Measurements from ENCODE around the gene KIRREL3.

The KIRREL3 gene

DNA sequence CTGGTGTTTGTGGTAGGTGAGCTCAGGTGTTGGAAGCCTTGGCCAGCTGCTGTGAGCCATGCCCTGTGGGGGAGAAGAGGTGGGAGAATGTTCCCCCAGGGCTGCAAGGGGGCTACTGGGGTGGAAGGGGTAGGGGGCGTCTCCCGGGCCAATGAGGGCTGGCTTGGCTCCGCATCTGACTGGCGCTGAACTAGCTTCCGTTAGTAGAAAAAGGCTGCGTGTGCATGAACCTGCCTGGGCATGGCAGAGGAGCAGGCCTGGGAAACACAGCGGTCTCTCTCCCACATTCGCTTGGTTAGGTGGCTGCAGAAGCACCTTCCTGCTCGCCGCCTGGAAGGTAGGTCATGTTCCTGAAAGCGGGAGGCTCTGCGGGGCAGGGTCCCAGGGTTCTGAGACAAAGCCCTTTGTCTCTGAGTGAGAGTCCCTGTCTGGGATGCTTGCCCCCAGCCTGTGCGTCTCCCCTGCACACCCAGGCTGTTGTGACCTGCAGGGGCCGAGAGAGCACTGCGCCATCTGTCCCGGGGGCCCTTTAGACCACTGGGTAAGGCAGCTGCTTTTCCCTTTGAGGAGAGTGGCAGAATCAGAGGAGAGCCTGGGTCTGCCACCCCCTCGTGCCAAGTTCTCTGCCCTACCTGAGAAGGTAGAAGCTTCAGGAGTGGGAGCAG lies 466.3 kb downstream of the KIRREL3 start:
- Histone ChIP-seq H3F3A (ENCODE audit: insufficient read depth) (no peaks in the 10 kb centered on the region), H3K27me3 (ENCODE audit: low read length) (no peaks in the 10 kb centered on the region), H4K20me1 (ENCODE audit: low read depth, low read length) (no peaks in the 10 kb centered on the region), H3K9ac (ENCODE audit: low read length) (no peak overlapping the region), H2AFZ (ENCODE audit: low read depth, low read length, severe bottlenecking) (no peak overlapping the region), H3K9me2 (replicated peaks; ENCODE audit: insufficient read depth, low read length) (no peaks in the 10 kb centered on the region), H3K4me2 (ENCODE audit: low read depth, low read length, poor library complexity, severe bottlenecking) (no peak overlapping the region), H3K9me3 (ENCODE audit: insufficient read depth, low read length) (no peaks in the 10 kb centered on the region), H3K27ac (ENCODE audit: low read depth, low read length) (no peak overlapping the region), H3K36me3 (ENCODE audit: low read length) (no peaks in the 10 kb centered on the region), H3K79me2 (ENCODE audit: insufficient read depth, low read length) (no peaks in the 10 kb centered on the region), H3K4me3 (ENCODE audit: insufficient read depth, low read length, poor library complexity, severe bottlenecking) (no peak overlapping the region)
- TF ChIP-seq, protein P1, sequence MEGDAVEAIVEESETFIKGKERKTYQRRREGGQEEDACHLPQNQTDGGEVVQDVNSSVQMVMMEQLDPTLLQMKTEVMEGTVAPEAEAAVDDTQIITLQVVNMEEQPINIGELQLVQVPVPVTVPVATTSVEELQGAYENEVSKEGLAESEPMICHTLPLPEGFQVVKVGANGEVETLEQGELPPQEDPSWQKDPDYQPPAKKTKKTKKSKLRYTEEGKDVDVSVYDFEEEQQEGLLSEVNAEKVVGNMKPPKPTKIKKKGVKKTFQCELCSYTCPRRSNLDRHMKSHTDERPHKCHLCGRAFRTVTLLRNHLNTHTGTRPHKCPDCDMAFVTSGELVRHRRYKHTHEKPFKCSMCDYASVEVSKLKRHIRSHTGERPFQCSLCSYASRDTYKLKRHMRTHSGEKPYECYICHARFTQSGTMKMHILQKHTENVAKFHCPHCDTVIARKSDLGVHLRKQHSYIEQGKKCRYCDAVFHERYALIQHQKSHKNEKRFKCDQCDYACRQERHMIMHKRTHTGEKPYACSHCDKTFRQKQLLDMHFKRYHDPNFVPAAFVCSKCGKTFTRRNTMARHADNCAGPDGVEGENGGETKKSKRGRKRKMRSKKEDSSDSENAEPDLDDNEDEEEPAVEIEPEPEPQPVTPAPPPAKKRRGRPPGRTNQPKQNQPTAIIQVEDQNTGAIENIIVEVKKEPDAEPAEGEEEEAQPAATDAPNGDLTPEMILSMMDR (IDR thresholded peaks at IDR 0.05; ENCODE audit: insufficient read depth, low read length, poor library complexity, severe bottlenecking) = no peak
- TF ChIP-seq EZH2phosphoT487 (conservative IDR thresholded peaks at IDR 0.05; ENCODE audit: low read length) = no peak

GRCh38 chr11:126533560-126533959 lies 467.0 kb downstream of the KIRREL3 start:
- Histone ChIP-seq H3K4me2 (ENCODE audit: low read depth, low read length, poor library complexity, severe bottlenecking) (no peak overlapping the region), H3K27me3 (ENCODE audit: low read length) (no peaks in the 10 kb centered on the region), H3K9me2 (replicated peaks; ENCODE audit: insufficient read depth, low read length) (no peaks in the 10 kb centered on the region), H3K79me2 (ENCODE audit: insufficient read depth, low read length) (no peaks in the 10 kb centered on the region), H3K27ac (ENCODE audit: low read depth, low read length) (no peak overlapping the region), H3K9me3 (ENCODE audit: insufficient read depth, low read length) (no peaks in the 10 kb centered on the region), H3K36me3 (ENCODE audit: low read length) (no peaks in the 10 kb centered on the region), H4K20me1 (ENCODE audit: low read depth, low read length) (no peaks in the 10 kb centered on the region), H2AFZ (ENCODE audit: low read depth, low read length, severe bottlenecking) (no peak overlapping the region), H3K9ac (ENCODE audit: low read length) (no peak overlapping the region), H3F3A (ENCODE audit: insufficient read depth) (no peaks in the 10 kb centered on the region), H3K4me3 (ENCODE audit: insufficient read depth, low read length, poor library complexity, severe bottlenecking) (no peak overlapping the region)
- TF ChIP-seq, protein P1 (IDR thresholded peaks at IDR 0.05; ENCODE audit: insufficient read depth, low read length, poor library complexity, severe bottlenecking) = no peak
- no peak for TF ChIP-seq EZH2phosphoT487 (conservative IDR thresholded peaks at IDR 0.05; ENCODE audit: low read length)

DNA sequence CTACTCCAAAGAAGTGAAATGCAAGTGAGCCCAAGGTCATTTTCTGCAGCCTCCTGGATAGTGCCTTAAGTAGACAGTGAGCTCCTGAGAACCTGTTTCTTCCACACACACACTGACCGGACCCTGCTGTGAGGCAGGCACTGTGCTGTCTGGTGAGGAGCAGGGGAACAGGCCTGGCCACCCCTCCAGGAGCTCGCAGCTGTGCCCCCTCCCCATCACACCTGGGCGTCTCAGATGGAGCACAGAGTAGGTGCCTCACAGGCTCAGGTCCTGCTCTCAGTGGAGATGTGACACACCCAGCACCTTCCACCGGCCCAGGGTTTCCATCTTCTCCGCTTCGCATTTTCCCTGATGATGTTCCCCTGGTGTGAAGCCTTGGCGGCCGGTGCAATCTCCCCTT lies 470.2 kb downstream of the KIRREL3 start:
- no peak for TF ChIP-seq EZH2phosphoT487 (conservative IDR thresholded peaks at IDR 0.05; ENCODE audit: low read length)
- TF ChIP-seq, protein P1 (IDR thresholded peaks at IDR 0.05; ENCODE audit: insufficient read depth, low read length, poor library complexity, severe bottlenecking) = no peak
- Histone ChIP-seq H3K27ac (ENCODE audit: low read depth, low read length) (no peak overlapping the region), H3K4me2 (ENCODE audit: low read depth, low read length, poor library complexity, severe bottlenecking) (no peak overlapping the region), H3K79me2 (ENCODE audit: insufficient read depth, low read length) (no peaks in the 10 kb centered on the region), H3K9me3 (ENCODE audit: insufficient read depth, low read length) (no peaks in the 10 kb centered on the region), H3K9ac (ENCODE audit: low read length) (no peak overlapping the region), H3K4me3 (ENCODE audit: insufficient read depth, low read length, poor library complexity, severe bottlenecking) (no peak overlapping the region), H3K36me3 (ENCODE audit: low read length) (no peaks in the 10 kb centered on the region), H2AFZ (ENCODE audit: low read depth, low read length, severe bottlenecking) (no peak overlapping the region), H3F3A (ENCODE audit: insufficient read depth) (no peaks in the 10 kb centered on the region), H3K27me3 (ENCODE audit: low read length) (no peaks in the 10 kb centered on the region), H4K20me1 (ENCODE audit: low read depth, low read length) (no peaks in the 10 kb centered on the region), H3K9me2 (replicated peaks; ENCODE audit: insufficient read depth, low read length) (no peaks in the 10 kb centered on the region)

All from SU-DHL-6 (cell line).